HG03565 (cell line): ENCODE measurements around the gene UBTD1.

Source experiments
- ATAC-seq: cut with Tn5 transposase; IDR thresholded peaks from one replicate; pipeline ENCODE4 v1.9.1; 2021; ENCODE audit warnings: mild to moderate bottlenecking, moderate library complexity; ENCODE audit not compliant: unreplicated experiment

The UBTD1 gene

GRCh38 chr10:97533888-97534287, 35.2 kb downstream of the UBTD1 start:
- ATAC-seq = no peak

GRCh38 chr10:97534746-97535367, 36.1 kb downstream of the UBTD1 start:
- ATAC-seq = no peak

- no peak for ATAC-seq
These were observed 38.6 kb downstream of the UBTD1 start for GRCh38 chr10:97537186-97537869.

GRCh38 chr10:97538411-97538810, 39.7 kb downstream of the UBTD1 start:
- ATAC-seq = no peak

- no peak for ATAC-seq
These were observed 40.1 kb downstream of the UBTD1 start for GRCh38 chr10:97538839-97539238.

- ATAC-seq = no peak
These were observed 40.9 kb downstream of the UBTD1 start for GRCh38 chr10:97539523-97540200.

GRCh38 chr10:97540669-97541500, 42.2 kb downstream of the UBTD1 start:
- ATAC-seq = no peak

- ATAC-seq = no peak
These were observed 43.7 kb downstream of the UBTD1 start for GRCh38 chr10:97542169-97543024.

GRCh38 chr10:97543025-97543546, 44.4 kb downstream of the UBTD1 start:
- no peak for ATAC-seq

- no peak for ATAC-seq
These were observed 47.9 kb downstream of the UBTD1 start for GRCh38 chr10:97546456-97547270.

GRCh38 chr10:97547271-97547600, 48.5 kb downstream of the UBTD1 start:
- no peak for ATAC-seq

- ATAC-seq = no peak
These were observed 49.2 kb downstream of the UBTD1 start for GRCh38 chr10:97547962-97548361.

GRCh38 chr10:97548828-97549455, 50.2 kb downstream of the UBTD1 start:
- no peak for ATAC-seq

- ATAC-seq = no peak
These were observed 51.0 kb downstream of the UBTD1 start for GRCh38 chr10:97549587-97550322.

- ATAC-seq = no peak
These were observed 51.8 kb downstream of the UBTD1 start for GRCh38 chr10:97550336-97551149.

GRCh38 chr10:97551271-97551670, 52.5 kb downstream of the UBTD1 start:
- no peak for ATAC-seq

- no peak for ATAC-seq
These were observed 54.9 kb downstream of the UBTD1 start for GRCh38 chr10:97553575-97554031.
